HG02852 (cell line): ENCODE results near the gene TMEM89.

Source experiments
- ATAC-seq: cut with Tn5 transposase; IDR thresholded peaks from one replicate; pipeline ENCODE4 v1.9.1; 2021; ENCODE audit warnings: mild to moderate bottlenecking, moderate library complexity; ENCODE audit not compliant: unreplicated experiment

The TMEM89 gene

GRCh38 chr3:48619541-48620524 is 1.7 kb downstream of the TMEM89 start:
- ATAC-seq, result no peak

- no peak for ATAC-seq
Observed at GRCh38 chr3:48617559-48617958, 4.0 kb downstream of the TMEM89 start.

- ATAC-seq, result no peak
Observed at GRCh38 chr3:48614044-48614443, 7.5 kb downstream of the TMEM89 start.

GRCh38 chr3:48612309-48612708 is 9.3 kb downstream of the TMEM89 start:
- no peak for ATAC-seq

GRCh38 chr3:48609088-48610005 is 12.2 kb downstream of the TMEM89 start, which contains the start of gene UQCRC1:
TSS of gene UQCRC1 (minus strand) at chr3:48609646. CDS start at chr3:48609620, 26 bp downstream.
- peak; percentile 96 for ATAC-seq

GRCh38 chr3:48607519-48607918 is 14.1 kb downstream of the TMEM89 start:
- ATAC-seq, result no peak

GRCh38 chr3:48601622-48601994 is 20.0 kb downstream of the TMEM89 start:
- ATAC-seq, result no peak

- no peak for ATAC-seq
Observed at GRCh38 chr3:48600711-48601621, 20.6 kb downstream of the TMEM89 start.

- no peak for ATAC-seq
Observed at GRCh38 chr3:48599509-48600285, 21.9 kb downstream of the TMEM89 start.

GRCh38 chr3:48599077-48599501 is 22.5 kb downstream of the TMEM89 start:
- no peak for ATAC-seq

- ATAC-seq, result no peak
Observed at GRCh38 chr3:48598323-48599076, 23.1 kb downstream of the TMEM89 start.

GRCh38 chr3:48597408-48597800 is 24.2 kb downstream of the TMEM89 start:
- no peak for ATAC-seq

GRCh38 chr3:48596676-48597407 is 24.7 kb downstream of the TMEM89 start:
- no peak for ATAC-seq

GRCh38 chr3:48596157-48596556 is 25.4 kb downstream of the TMEM89 start:
- ATAC-seq, result no peak

GRCh38 chr3:48595526-48596121 is 25.9 kb downstream of the TMEM89 start:
- ATAC-seq, result no peak

GRCh38 chr3:48595075-48595525 is 26.5 kb downstream of the TMEM89 start, which contains the start of gene COL7A1:
TSS of gene COL7A1 (minus strand) at chr3:48595329. CDS start at chr3:48595159, 170 bp downstream.
- no peak for ATAC-seq

GRCh38 chr3:48594417-48595049 is 27.0 kb downstream of the TMEM89 start:
- no peak for ATAC-seq
